Amygdala (tissue), 56 donors: ENCODE results near the gene MRPS2.
A peak's percentile ranks its signal among the peaks of the same experiment; 100 is the strongest.

Source experiments
- DNase-seq, 56 donors: peaks; one replicate each; lab custom pipeline; 2025; lab: John Stamatoyannopoulos, UW

Gene MRPS2

GRCh38 chr9:135480071-135480939, 20.2 kb upstream of the MRPS2 start:
- DNase-seq = peak in 12 of 56 donors; percentile 8 to 48 (median 18)

- DNase-seq = no peak
Observed at GRCh38 chr9:135480940-135481310, 19.6 kb upstream of the MRPS2 start.

GRCh38 chr9:135482015-135482754, 18.3 kb upstream of the MRPS2 start:
- no peak for DNase-seq

- DNase-seq = no peak
Observed at GRCh38 chr9:135484460-135485277, 15.8 kb upstream of the MRPS2 start.

GRCh38 chr9:135485385-135485784, 15.1 kb upstream of the MRPS2 start:
- DNase-seq = no peak

GRCh38 chr9:135485832-135486231, 14.7 kb upstream of the MRPS2 start:
- DNase-seq = no peak

- DNase-seq = no peak
Observed at GRCh38 chr9:135486267-135487065, 14.0 kb upstream of the MRPS2 start.

GRCh38 chr9:135487281-135488012, 13.0 kb upstream of the MRPS2 start:
- no peak for DNase-seq

- no peak for DNase-seq
Observed at GRCh38 chr9:135488013-135488330, 12.5 kb upstream of the MRPS2 start.

GRCh38 chr9:135488527-135488926, 12.0 kb upstream of the MRPS2 start:
- DNase-seq = no peak

GRCh38 chr9:135489188-135489906, 11.1 kb upstream of the MRPS2 start:
- no peak for DNase-seq

GRCh38 chr9:135490166-135490870, 10.2 kb upstream of the MRPS2 start:
- DNase-seq = no peak

GRCh38 chr9:135490980-135491464, 9.5 kb upstream of the MRPS2 start:
- DNase-seq = no peak

GRCh38 chr9:135491764-135492163, 8.7 kb upstream of the MRPS2 start:
- no peak for DNase-seq

- no peak for DNase-seq
Observed at GRCh38 chr9:135492886-135493669, 7.4 kb upstream of the MRPS2 start.

- DNase-seq = no peak
Observed at GRCh38 chr9:135494791-135495559, 5.5 kb upstream of the MRPS2 start.
